K562 (cell line): ENCODE data around the gene GRIP1. TPM values are rescaled to one million over a fixed set of nuclear protein-coding genes. Genes with fewer than 3 reads are reported as not detected.

Experiments used
- ATAC-seq: fragments of 200-7000 bp; cut with Tn5 transposase; 3 replicates; pipeline ENCODE4 v1.9.1; 2020; ENCODE audit warnings: moderate library complexity
- BruUV-seq: library from RNA; stranded (reverse); fragments of 400-500 nt; replicated peaks from 2 replicates; lab custom pipeline; 2021; lab: Mats Ljungman, UMichigan
- CTCF ChIA-PET: fragments of 300-600 bp; formaldehyde crosslinking; extraction: SDS; loops from one replicate; lab custom pipeline; 2021; ENCODE audit warnings: low intra/inter-chr PET ratio; lab: Yijun Ruan, JAX
- POLR2A ChIA-PET: fragments of 300-600, 350-650 bp; sonication (Branson Sonifier 250); formaldehyde crosslinking; extraction: SDS; loops from one replicate; lab custom pipeline; 2021; ENCODE audit warnings: antibody characterized with exemption, inconsistent platforms; lab: Yijun Ruan, JAX
- DNase-seq, 4 experiments: peaks; one replicate each; pipeline versions ENCODE4 v3.0.0 to v3.0.0-alpha.2; 2011 to 2018; ENCODE audit warnings: low spot score in 3 of 4, mixed read lengths in 3 of 4; ENCODE audit errors: extremely low read depth in 1 of 4
- FAIRE-seq: peaks from 2 replicates; lab custom pipeline; 2011; peaks lifted over from hg19 to GRCh38; lab: Jason Lieb, UNC
- H2AFZ ChIP-seq: 2 replicates; pipeline ENCODE4 v1.6.0; 2011; ENCODE audit warnings: low read depth, low read length, control low read depth, inconsistent platforms
- H3K27ac ChIP-seq: fragments of 200-600 bp; 3 replicates; pipeline ENCODE4 v1.8.0; 2011; ENCODE audit warnings: low read depth, mild to moderate bottlenecking, control low read depth, inconsistent platforms, low read length, moderate library complexity, mixed read lengths; ENCODE audit errors: extremely low read depth
- H3K27me3 ChIP-seq, 2 experiments: fragments of 300-600 bp in 1 of 2; 2 replicates in 1 of 2; 3 replicates in 1 of 2; pipeline versions ENCODE4 v1.6.0 to v1.8.0; 2011; ENCODE audit warnings: inconsistent platforms in 2 of 2, low read length in 2 of 2, mild to moderate bottlenecking in 1 of 2, mixed read lengths in 1 of 2, moderate library complexity in 1 of 2; ENCODE audit not compliant: control insufficient read depth in 2 of 2, insufficient read depth in 2 of 2
- H3K36me3 ChIP-seq: fragments of 300-600 bp; 3 replicates; pipeline ENCODE4 v1.8.0; 2011; ENCODE audit warnings: mild to moderate bottlenecking, low read length, inconsistent platforms; ENCODE audit not compliant: control insufficient read depth, insufficient read depth
- H3K4me1 ChIP-seq, 2 experiments: fragments of 200-600 bp in 1 of 2; replicated peaks in 1 of 2; 2 replicates in 1 of 2; 3 replicates in 1 of 2; pipeline versions ENCODE4 v1.5.1 to v1.8.0; 2011; ENCODE audit warnings: inconsistent platforms in 2 of 2, low read length in 2 of 2, mild to moderate bottlenecking in 1 of 2, mixed read lengths in 1 of 2, moderate library complexity in 1 of 2; ENCODE audit not compliant: control insufficient read depth in 2 of 2, insufficient read depth in 2 of 2
- H3K4me2 ChIP-seq: 2 replicates; pipeline ENCODE4 v1.6.1; 2011; ENCODE audit warnings: low read length, control low read depth, inconsistent platforms, mixed read lengths; ENCODE audit not compliant: insufficient read depth
- H3K4me3 ChIP-seq: fragments of 200-600 bp; sonication (generic), shearing (Covaris generic); 2 replicates; pipeline ENCODE4 v1.5.1; 2016; ENCODE audit warnings: control low read depth, inconsistent platforms
- H3K79me2 ChIP-seq: fragments of 200-600 bp; 3 replicates; pipeline ENCODE4 v1.8.0; 2011; ENCODE audit warnings: low read length, inconsistent platforms; ENCODE audit not compliant: control insufficient read depth, insufficient read depth
- H3K9ac ChIP-seq, 2 experiments: 2 replicates each; pipeline versions ENCODE4 v1.6.0 to v1.6.1; 2011; ENCODE audit warnings: low read depth in 2 of 2, low read length in 2 of 2, control low read depth in 1 of 2, inconsistent platforms in 1 of 2, mild to moderate bottlenecking in 1 of 2, mixed read lengths in 1 of 2; ENCODE audit not compliant: insufficient read depth in 1 of 2
- H3K9me1 ChIP-seq: one replicate; pipeline ENCODE4 v1.6.0; 2011; ENCODE audit warnings: inconsistent platforms, mild to moderate bottlenecking, low read length, moderate library complexity; ENCODE audit not compliant: control insufficient read depth, insufficient read depth
- H3K9me3 ChIP-seq: replicated peaks from 2 replicates; pipeline ENCODE4 v1.5.1; 2011; ENCODE audit warnings: low read depth, low read length, inconsistent platforms; ENCODE audit not compliant: control insufficient read depth, insufficient read depth
- H4K20me1 ChIP-seq: replicated peaks from 2 replicates; pipeline ENCODE4 v1.6.1; 2011; ENCODE audit warnings: low read length, inconsistent platforms, mixed read lengths; ENCODE audit not compliant: control insufficient read depth, insufficient read depth
- CREB1 ChIP-seq, 2 experiments: sonication (generic) in 1 of 2; formaldehyde crosslinking in 1 of 2; IDR thresholded peaks; 2 replicates each; pipeline versions ENCODE4 v1.6.1 to v1.8.0; 2012 to 2022; ENCODE audit warnings: inconsistent platforms in 1 of 2, mild to moderate bottlenecking in 1 of 2, missing genetic modification reagents in 1 of 2, moderate library complexity in 1 of 2
- EGR1 ChIP-seq: fragments of 450-650 bp; conservative IDR thresholded peaks from 2 replicates; pipeline ENCODE4 v1.6.1; 2017; ENCODE audit warnings: mild to moderate bottlenecking
- ETV6 ChIP-seq, 3 experiments: fragments of 150-350 bp in 1 of 3; sonication (generic) in 1 of 3; formaldehyde crosslinking in 1 of 3; IDR thresholded peaks; 2 replicates each; pipeline versions ENCODE4 v1.6.1 to v1.8.0; 2014 to 2022; ENCODE audit warnings: borderline replicate concordance in 2 of 3, low read depth in 2 of 3, antibody characterized with exemption in 1 of 3, low read length in 1 of 3, mild to moderate bottlenecking in 1 of 3, missing genetic modification reagents in 1 of 3
- FOXK1 ChIP-seq: sonication (generic); formaldehyde crosslinking; IDR thresholded peaks from 2 replicates; pipeline ENCODE4 v1.8.0; 2022; ENCODE audit warnings: missing genetic modification reagents, mild to moderate bottlenecking, borderline replicate concordance
- KAT2B ChIP-seq: IDR thresholded peaks from one replicate; pipeline ENCODE4 v1.6.1; 2012; ENCODE audit warnings: low read depth, mild to moderate bottlenecking, control low read depth, inconsistent platforms, low read length, moderate library complexity
- KAT7 ChIP-seq: sonication (generic); formaldehyde crosslinking; IDR thresholded peaks from 2 replicates; pipeline ENCODE4 v1.8.0; 2022; ENCODE audit warnings: missing genetic modification reagents, mild to moderate bottlenecking, borderline replicate concordance
- MCM7 ChIP-seq, 2 experiments: fragments of 450-650 bp; IDR thresholded peaks; 2 replicates each; pipeline ENCODE4 v1.6.1; 2016 to 2018
- MTA1 ChIP-seq: fragments of 450-650 bp; IDR thresholded peaks from 2 replicates; pipeline ENCODE4 v1.6.1; 2017; ENCODE audit warnings: borderline replicate concordance
- NR1H2 ChIP-seq: sonication (generic); formaldehyde crosslinking; IDR thresholded peaks from 2 replicates; pipeline ENCODE4 v1.4.0; 2020; ENCODE audit warnings: mild to moderate bottlenecking, missing genetic modification reagents
- PML ChIP-seq: IDR thresholded peaks from 2 replicates; pipeline ENCODE4 v1.6.1; 2012; ENCODE audit warnings: low read length, inconsistent platforms
- SUPT5H ChIP-seq: fragments of 450-650 bp; IDR thresholded peaks from 2 replicates; pipeline ENCODE4 v1.6.1; 2016
- TBL1XR1 ChIP-seq, 2 experiments: IDR thresholded peaks; 2 replicates each; pipeline ENCODE4 v1.6.1; 2012; ENCODE audit warnings: improper control_type of control experiment in 2 of 2, low read length in 2 of 2, mild to moderate bottlenecking in 1 of 2
- TEAD2 ChIP-seq: fragments of 450-650 bp; IDR thresholded peaks from 2 replicates; pipeline ENCODE4 v1.6.1; 2016; ENCODE audit warnings: missing genetic modification characterization, control low read depth, missing compliant biosample characterization
- ZFP1 ChIP-seq: fragments of 450-650 bp; formaldehyde crosslinking; IDR thresholded peaks from 2 replicates; pipeline ENCODE4 v1.4.0; 2020; ENCODE audit warnings: mild to moderate bottlenecking, mixed read lengths
- ZNF184 ChIP-seq: sonication (generic); formaldehyde crosslinking; IDR thresholded peaks from 2 replicates; pipeline ENCODE4 v1.5.0; 2020; ENCODE audit warnings: missing genetic modification reagents
- ZNF324 ChIP-seq: fragments of 250-450 bp; sonication (Bioruptor Pico); IDR thresholded peaks from 2 replicates; pipeline ENCODE4 v1.4.0; 2020; ENCODE audit warnings: mild to moderate bottlenecking
- ZNF766 ChIP-seq: fragments of 200-800 bp; sonication (Bioruptor generic); conservative IDR thresholded peaks from 2 replicates; pipeline ENCODE4 v1.6.1; 2016; ENCODE audit warnings: missing genetic modification characterization, missing compliant biosample characterization
- WGBS: fragments of 100-300 bp; shearing (Covaris generic); methylation state at CpG from one replicate; pipeline ENCODE4 v1.1.6; 2016; ENCODE audit warnings: low coverage, mixed read lengths; ENCODE audit not compliant: insufficient coverage; ENCODE audit errors: missing lambda C conversion rate; 5-methylcytosine and 5-hydroxymethylcytosine counted together
- in situ Hi-C: fragments of 300-500 bp; cut with MboI; formaldehyde crosslinking; loops from 4 replicates; pipeline ENCODE4 v1.15.0; 2018; ENCODE audit warnings: inconsistent platforms, mixed read lengths
- intact Hi-C: fragments of 100-400 bp; cut with micrococcal nuclease; formaldehyde crosslinking; loops from 2 replicates; pipeline ENCODE4 v1.14.2; 2022
- polyA plus RNA-seq, 8 experiments: library from polyadenylated mRNA; depleted of rRNA in 4 of 8; stranded (reverse) in 5 of 8; unstranded in 3 of 8; fragments of >200 nt; fragmentation: Nextera tagmentation in 2 of 8; fragmentation: Illumina TruSeq in 1 of 8; extraction: Ambion mirVana in 2 of 8; extraction: Trizol in 1 of 8; gene quantifications; 2 replicates each; pipeline versions ENCODE4 v1.2.1 to v1.2.3, GENCODE V29; 2011 to 2014; ENCODE audit warnings: inconsistent platforms in 1 of 8, missing spikeins in 1 of 8
- total RNA-seq, 7 experiments: library from RNA; depleted of rRNA in 6 of 7; stranded (reverse); fragments of >200 nt in 6 of 7; fragmentation: Illumina TruSeq in 2 of 7; extraction: Trizol in 2 of 7; gene quantifications; 2 replicates each; pipeline versions ENCODE4 v1.2.1 to v1.2.3, GENCODE V29; 2011 to 2021; ENCODE audit warnings: low replicate concordance in 1 of 7
- TF ChIP-seq, protein P1 (sequence below): IDR thresholded peaks from 3 replicates; pipeline ENCODE4 v1.6.1; 2011; ENCODE audit warnings: borderline replicate concordance, mild to moderate bottlenecking, moderate library complexity; ENCODE audit not compliant: insufficient read length; ENCODE audit errors: extremely low read depth
- TF ChIP-seq, protein P2 (sequence below): conservative IDR thresholded peaks from 2 replicates; pipeline ENCODE4 v1.6.1; 2011; ENCODE audit warnings: low read depth, mild to moderate bottlenecking, low read length; ENCODE audit not compliant: control insufficient read depth

Gene GRIP1
- total and polyA plus RNA-seq, 9 of the 15 experiments (the other 6 are each of a cell fraction or from before 2014, with no cell fraction given), result 0.28 to 1.2 (median 0.45) TPM

DNA sequence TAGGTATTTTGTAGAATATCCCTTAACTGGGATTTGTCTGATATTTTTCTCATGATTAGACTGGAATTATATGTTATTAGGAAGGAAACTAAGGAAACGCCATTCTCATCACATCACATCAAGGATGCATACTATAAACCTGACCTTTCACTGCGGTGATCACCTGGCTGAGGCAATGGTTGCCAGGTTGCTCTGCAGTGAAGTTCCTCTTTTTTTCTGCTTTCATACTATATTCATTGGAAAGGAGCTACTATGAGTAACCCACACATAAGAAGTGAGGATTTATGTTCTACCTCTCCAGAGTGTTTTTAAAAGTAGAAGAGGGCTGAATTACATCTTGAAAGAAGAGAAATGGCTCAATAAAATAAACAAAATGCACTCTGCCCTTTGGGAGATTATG is 31.0 kb upstream of the GRIP1 start:
- Histone ChIP-seq H3K4me2 (no peak overlapping the region), H3K9me1 (no peaks in the 10 kb centered on the region), H3K4me1 (no peaks in the 10 kb centered on the region), H3K79me2 (no peaks in the 10 kb centered on the region), H3K27ac (no peak overlapping the region), H3K9ac (no peak overlapping the region), H3K9me3 (no peaks in the 10 kb centered on the region), H2AFZ (no peak overlapping the region), H3K4me3 (no peak overlapping the region), H3K27me3 (no peaks in the 10 kb centered on the region), H4K20me1 (no peaks in the 10 kb centered on the region), H3K36me3 (no peaks in the 10 kb centered on the region)
- BruUV-seq, result no TSS peak
- TF ChIP-seq PML, result no peak
- no peak for TF ChIP-seq ZNF766 (CRISPR knock-in tag)
- no peak for TF ChIP-seq SUPT5H
- no peak for TF ChIP-seq MCM7 (IDR thresholded peaks at IDR 0.05)
- no peak for TF ChIP-seq EGR1
- no peak for TF ChIP-seq ZNF324
- no peak for TF ChIP-seq ETV6 (IDR thresholded peaks at IDR 0.05; ENCODE audit: borderline replicate concordance in 1 of 2, low read depth in 2 of 2, low read length in 1 of 2)
- no peak for TF ChIP-seq ETV6 (CRISPR knock-in tag; IDR thresholded peaks at IDR 0.05; ENCODE audit: borderline replicate concordance)
- TF ChIP-seq, protein P1, sequence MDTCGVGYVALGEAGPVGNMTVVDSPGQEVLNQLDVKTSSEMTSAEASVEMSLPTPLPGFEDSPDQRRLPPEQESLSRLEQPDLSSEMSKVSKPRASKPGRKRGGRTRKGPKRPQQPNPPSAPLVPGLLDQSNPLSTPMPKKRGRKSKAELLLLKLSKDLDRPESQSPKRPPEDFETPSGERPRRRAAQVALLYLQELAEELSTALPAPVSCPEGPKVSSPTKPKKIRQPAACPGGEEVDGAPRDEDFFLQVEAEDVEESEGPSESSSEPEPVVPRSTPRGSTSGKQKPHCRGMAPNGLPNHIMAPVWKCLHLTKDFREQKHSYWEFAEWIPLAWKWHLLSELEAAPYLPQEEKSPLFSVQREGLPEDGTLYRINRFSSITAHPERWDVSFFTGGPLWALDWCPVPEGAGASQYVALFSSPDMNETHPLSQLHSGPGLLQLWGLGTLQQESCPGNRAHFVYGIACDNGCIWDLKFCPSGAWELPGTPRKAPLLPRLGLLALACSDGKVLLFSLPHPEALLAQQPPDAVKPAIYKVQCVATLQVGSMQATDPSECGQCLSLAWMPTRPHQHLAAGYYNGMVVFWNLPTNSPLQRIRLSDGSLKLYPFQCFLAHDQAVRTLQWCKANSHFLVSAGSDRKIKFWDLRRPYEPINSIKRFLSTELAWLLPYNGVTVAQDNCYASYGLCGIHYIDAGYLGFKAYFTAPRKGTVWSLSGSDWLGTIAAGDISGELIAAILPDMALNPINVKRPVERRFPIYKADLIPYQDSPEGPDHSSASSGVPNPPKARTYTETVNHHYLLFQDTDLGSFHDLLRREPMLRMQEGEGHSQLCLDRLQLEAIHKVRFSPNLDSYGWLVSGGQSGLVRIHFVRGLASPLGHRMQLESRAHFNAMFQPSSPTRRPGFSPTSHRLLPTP, result no peak
- no peak for TF ChIP-seq KAT2B
- TF ChIP-seq, protein P2, sequence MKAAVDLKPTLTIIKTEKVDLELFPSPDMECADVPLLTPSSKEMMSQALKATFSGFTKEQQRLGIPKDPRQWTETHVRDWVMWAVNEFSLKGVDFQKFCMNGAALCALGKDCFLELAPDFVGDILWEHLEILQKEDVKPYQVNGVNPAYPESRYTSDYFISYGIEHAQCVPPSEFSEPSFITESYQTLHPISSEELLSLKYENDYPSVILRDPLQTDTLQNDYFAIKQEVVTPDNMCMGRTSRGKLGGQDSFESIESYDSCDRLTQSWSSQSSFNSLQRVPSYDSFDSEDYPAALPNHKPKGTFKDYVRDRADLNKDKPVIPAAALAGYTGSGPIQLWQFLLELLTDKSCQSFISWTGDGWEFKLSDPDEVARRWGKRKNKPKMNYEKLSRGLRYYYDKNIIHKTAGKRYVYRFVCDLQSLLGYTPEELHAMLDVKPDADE, result no peak
- no peak for TF ChIP-seq TBL1XR1 (IDR thresholded peaks at IDR 0.05; ENCODE audit: low read length in 2 of 2)
- TF ChIP-seq ZNF184 (CRISPR knock-in tag), result no peak
- no peak for TF ChIP-seq KAT7 (CRISPR knock-in tag)
- TF ChIP-seq NR1H2 (CRISPR knock-in tag), result no peak
- TF ChIP-seq ZFP1 (CRISPR knock-in tag), result no peak
- no peak for TF ChIP-seq TEAD2 (tag)
- no peak for TF ChIP-seq FOXK1 (CRISPR knock-in tag)
- no peak for TF ChIP-seq MTA1
- TF ChIP-seq CREB1 (IDR thresholded peaks at IDR 0.05), result no peak
- no peak for TF ChIP-seq CREB1 (CRISPR knock-in tag; IDR thresholded peaks at IDR 0.05)
- FAIRE-seq (no peak), ATAC-seq (no peak), DNase-seq (no peak)
- 5% methylated on average over 2 of the region's 2 CpGs for WGBS
- CTCF ChIA-PET, result no interaction called here
- in situ Hi-C loops (no loop called here), intact Hi-C loops (no loop called here)
- POLR2A ChIA-PET, result no interaction called here
